ENCODE data around the gene MAZ.

The MAZ gene

DNA sequence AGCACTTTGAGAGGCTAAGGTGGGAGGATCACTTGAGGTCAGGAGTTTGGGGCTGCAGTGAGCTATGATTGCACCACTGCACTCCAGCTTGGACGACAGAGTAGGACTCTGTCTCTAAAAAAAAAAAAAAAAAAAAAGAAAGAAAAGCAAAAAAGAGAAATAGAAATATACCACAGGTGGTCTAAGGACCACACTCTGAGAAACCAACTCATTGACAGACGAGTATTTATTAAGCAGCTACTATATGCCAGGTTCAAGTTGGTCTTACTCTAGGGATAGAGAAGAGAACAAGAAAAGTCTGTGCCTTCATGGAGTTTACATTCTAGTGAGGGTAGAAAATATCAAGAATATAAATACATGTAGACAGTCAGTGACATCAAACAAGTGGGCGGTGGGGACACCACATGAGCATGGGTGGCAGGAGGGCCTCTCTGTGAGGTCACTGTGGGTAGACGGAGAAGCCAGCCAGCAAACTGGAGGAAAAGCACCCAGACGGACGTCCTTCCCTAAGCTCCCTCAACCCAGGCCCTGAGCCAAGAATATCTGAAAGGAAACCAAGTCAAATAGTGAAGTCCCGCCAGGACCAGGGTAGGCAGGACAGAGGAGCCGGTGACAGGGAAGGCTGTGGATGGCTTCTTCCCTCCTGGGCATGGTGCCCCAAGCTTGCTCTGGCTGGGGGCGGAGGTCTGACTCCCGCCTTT is 52.0 kb downstream of the MAZ start:
- DNase-seq: no peak

DNA sequence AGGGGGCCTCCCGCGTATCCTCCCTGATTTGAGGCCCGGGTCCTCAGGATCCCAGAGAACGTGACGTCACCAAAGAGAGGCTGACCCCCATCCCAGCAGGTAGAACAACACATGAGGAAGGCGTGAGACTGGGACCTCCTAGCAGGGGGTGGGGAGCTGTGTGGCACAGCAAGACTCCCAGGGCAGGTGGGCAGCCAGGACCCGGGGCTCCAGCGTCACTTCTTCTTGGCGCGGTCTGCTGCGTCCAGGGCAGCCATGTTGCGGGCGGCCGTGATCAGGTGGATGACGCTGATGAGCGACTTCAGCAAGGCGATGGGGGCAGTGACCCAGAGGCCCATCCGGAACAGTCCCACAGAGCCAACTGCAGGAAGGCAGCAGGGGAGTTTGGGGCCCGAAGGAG is 52.6 kb downstream of the MAZ start:
- no peak for DNase-seq

GRCh38 chr16:29860218-29860617 is 53.9 kb downstream of the MAZ start:
- no peak for DNase-seq
